Measurements from ENCODE around the gene KHK.

GRCh38 chr2:27077231-27077630, 9.3 kb upstream of the KHK start:
- no peak for TF ChIP-seq CTCF (IDR thresholded peaks at IDR 0.05)
- TF ChIP-seq POLR2A (IDR thresholded peaks at IDR 0.05), result no peak
